ENCODE results near the gene ANKS4B. TPM values are rescaled to one million over a fixed set of nuclear protein-coding genes. Genes with fewer than 3 reads are reported as not detected.
"Not testable (repeated sequence)": the region's sequence is repeated elsewhere in the genome, so short reads cannot be mapped to it uniquely, and the experiment has no call there.

ANKS4B gene, protein sequence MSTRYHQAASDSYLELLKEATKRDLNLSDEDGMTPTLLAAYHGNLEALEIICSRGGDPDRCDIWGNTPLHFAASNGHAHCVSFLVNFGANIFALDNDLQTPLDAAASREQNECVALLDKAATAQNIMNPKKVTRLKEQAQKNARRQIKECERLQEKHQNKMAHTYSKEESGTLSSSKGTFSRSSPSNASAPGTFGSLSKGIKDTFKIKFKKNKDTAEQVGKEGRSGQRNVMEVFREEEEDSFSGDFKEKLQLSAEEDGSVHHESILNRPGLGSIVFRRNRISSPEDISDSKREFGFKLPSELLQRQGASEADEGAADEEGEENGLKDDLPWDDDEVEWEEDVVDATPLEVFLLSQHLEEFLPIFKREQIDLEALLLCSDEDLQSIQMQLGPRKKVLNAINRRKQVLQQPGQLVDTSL
- not detected for total RNA-seq

GRCh38 chr16:21233521-21234150 is at the start of gene ANKS4B:
TSS of gene ANKS4B (plus strand) at chr16:21233699. CDS start at chr16:21233738, 39 bp downstream.
- Mint-ChIP-seq H3K27me3 (ENCODE audit: low read depth) (peaks cover 27% of the 10 kb centered on the region), H3K4me1 (ENCODE audit: low read depth) (no peaks in the 10 kb centered on the region)
- CTCF ChIA-PET: no interaction called here

DNA sequence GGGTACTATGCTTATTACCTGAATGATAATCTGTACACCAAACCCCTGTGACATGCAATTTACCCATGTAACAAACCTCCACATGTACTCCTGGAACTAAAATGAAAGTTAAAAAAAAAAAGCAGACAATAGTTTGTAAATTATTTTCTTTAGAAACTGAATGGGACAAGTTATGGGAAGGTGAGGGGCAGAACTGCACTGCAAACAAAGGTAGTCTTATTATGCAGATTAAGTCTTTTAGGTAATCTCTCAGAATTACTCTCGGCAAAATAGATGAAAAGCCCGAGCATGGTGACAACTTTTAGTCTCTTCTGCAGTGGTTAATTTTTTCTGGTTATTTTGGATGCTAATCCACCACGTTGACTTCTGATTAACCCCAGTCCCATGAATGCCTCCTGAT is 49.5 kb upstream of the ANKS4B start:
- H3K36me3 Mint-ChIP-seq (ENCODE audit: low read depth): peaks cover 33% of the 10 kb centered on the region
- no peak overlapping the region for H3K4me3 Mint-ChIP-seq
- H3K27me3 Mint-ChIP-seq (ENCODE audit: low read depth): no peaks in the 10 kb centered on the region
- POLR2A ChIA-PET: no interaction called here
- ATAC-seq (no peak), DNase-seq (no peak)
- no peak overlapping the region for H3K27ac Mint-ChIP-seq
- peaks cover under 1% of the 10 kb centered on the region for H3K9me3 Mint-ChIP-seq (ENCODE audit: insufficient read depth)
- CTCF ChIA-PET: no interaction called here
- peaks cover 3% of the 10 kb centered on the region for H3K4me1 Mint-ChIP-seq (ENCODE audit: low read depth)

More at GRCh38 chr16:21233521-21234150, at the start of gene ANKS4B:
- no peak within 1 kb of the TSS for H3K27ac Mint-ChIP-seq
- DNase-seq (no peak), ATAC-seq (no peak)
- H3K4me3 Mint-ChIP-seq: no peak within 1 kb of the TSS
- H3K9me3 Mint-ChIP-seq (ENCODE audit: insufficient read depth): no peaks in the 10 kb centered on the region
- POLR2A ChIA-PET: no interaction called here
- no peaks in the 10 kb centered on the region for H3K36me3 Mint-ChIP-seq (ENCODE audit: low read depth)

DNA sequence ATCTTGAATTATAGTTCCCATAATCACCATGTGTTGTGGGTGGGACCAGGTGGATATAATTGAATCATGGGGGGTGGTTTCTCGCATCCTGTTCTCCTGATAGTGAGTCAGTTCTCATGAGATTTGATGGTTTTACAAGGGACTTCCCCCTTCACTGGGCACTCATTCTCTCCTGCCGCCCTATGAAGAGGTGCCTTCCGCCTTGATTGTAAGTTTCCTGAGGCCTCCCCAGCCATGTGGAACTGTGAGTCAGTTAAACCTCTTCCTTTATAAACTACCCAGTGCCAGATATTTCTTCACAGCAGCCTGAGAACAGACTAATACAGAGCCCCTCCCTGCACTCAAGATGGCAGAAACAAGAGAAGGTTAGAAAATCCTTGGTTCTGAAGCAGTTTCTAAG is 48.7 kb upstream of the ANKS4B start:
- Mint-ChIP-seq H3K4me1 (ENCODE audit: low read depth) (peaks cover 3% of the 10 kb centered on the region), H3K9me3 (ENCODE audit: insufficient read depth) (no peaks in the 10 kb centered on the region), H3K27me3 (ENCODE audit: low read depth) (no peaks in the 10 kb centered on the region), H3K36me3 (ENCODE audit: low read depth) (peaks cover 26% of the 10 kb centered on the region), H3K27ac (no peak overlapping the region), H3K4me3 (no peak overlapping the region)
- no peak for ATAC-seq
- POLR2A ChIA-PET: no interaction called here
- CTCF ChIA-PET: no interaction called here
- no peak for DNase-seq

DNA sequence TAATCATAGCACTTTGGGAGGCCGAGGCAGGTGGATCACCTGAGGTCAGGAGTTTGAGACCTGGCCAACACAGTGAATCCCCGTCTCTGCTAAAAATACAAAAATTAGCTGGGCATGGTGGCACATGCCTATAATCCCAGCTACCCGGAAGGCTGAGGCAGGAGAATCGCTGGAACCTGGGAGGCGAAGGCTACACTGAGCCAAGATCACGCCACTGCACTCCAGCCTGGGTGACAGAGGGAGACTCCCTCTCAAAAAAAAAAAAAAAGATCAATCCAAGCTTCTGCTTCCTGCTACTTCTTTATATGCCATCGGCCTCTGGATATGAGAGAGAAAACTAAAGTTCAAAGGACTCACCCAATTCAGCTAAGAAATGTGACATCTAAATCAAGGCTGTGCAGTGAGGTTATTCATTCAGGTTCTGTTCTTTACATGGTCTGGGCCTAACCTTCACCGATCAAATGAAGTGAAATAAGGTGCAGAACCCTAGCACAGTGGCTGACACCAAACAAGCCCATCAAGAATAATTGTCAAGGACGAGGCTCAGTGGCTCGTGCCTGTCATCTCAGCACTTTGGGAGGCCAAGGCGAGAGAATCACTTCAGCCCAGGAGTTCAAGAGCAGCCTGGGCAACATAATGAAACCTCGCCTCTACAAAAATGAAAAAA is 47.7 kb upstream of the ANKS4B start:
- CTCF ChIA-PET: interaction anchor here (1.4 kb wide), 1 partner anchor 10 kb away, joined by 5 read pairs; no protein-coding TSS in a partner anchor
- peaks cover 22% of the 10 kb centered on the region for H3K36me3 Mint-ChIP-seq (ENCODE audit: low read depth)
- no peaks in the 10 kb centered on the region for H3K27me3 Mint-ChIP-seq (ENCODE audit: low read depth)
- H3K27ac Mint-ChIP-seq: no peak overlapping the region
- H3K4me3 Mint-ChIP-seq: no peak overlapping the region
- H3K9me3 Mint-ChIP-seq (ENCODE audit: insufficient read depth): no peaks in the 10 kb centered on the region
- no peak for DNase-seq
- POLR2A ChIA-PET: no interaction called here
- peaks cover 3% of the 10 kb centered on the region for H3K4me1 Mint-ChIP-seq (ENCODE audit: low read depth)
- ATAC-seq: no peak

DNA sequence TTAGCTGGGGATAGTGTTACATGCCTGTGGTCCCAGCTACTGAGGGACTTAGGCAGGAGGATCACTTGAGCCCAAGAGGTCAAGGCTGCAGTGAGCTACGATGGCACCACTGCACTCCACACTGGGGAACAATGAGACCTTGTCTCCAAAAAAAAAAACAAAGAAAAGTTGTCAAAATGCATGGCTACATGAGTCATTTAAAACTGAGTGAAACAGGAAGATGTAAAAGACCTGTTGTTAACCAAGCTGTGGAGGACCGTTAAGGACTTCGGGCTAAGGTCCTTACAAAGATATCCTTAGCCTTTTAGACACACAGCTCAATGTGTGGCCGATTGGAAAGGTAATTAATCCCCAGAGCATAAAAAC is 47.2 kb upstream of the ANKS4B start:
- CTCF ChIA-PET: interaction anchor here (0.9 to 1.4 kb wide), 2 partner anchors 10 to 91 kb away, joined by 3 to 5 read pairs; no protein-coding TSS in a partner anchor
- no peak for DNase-seq
- no peak for ATAC-seq
- H3K4me3 Mint-ChIP-seq: no peak overlapping the region
- H3K9me3 Mint-ChIP-seq (ENCODE audit: insufficient read depth): no peaks in the 10 kb centered on the region
- H3K36me3 Mint-ChIP-seq (ENCODE audit: low read depth): peaks cover 18% of the 10 kb centered on the region
- peaks cover 3% of the 10 kb centered on the region for H3K4me1 Mint-ChIP-seq (ENCODE audit: low read depth)
- no peaks in the 10 kb centered on the region for H3K27me3 Mint-ChIP-seq (ENCODE audit: low read depth)
- H3K27ac Mint-ChIP-seq: no peak overlapping the region
- POLR2A ChIA-PET: no interaction called here

DNA sequence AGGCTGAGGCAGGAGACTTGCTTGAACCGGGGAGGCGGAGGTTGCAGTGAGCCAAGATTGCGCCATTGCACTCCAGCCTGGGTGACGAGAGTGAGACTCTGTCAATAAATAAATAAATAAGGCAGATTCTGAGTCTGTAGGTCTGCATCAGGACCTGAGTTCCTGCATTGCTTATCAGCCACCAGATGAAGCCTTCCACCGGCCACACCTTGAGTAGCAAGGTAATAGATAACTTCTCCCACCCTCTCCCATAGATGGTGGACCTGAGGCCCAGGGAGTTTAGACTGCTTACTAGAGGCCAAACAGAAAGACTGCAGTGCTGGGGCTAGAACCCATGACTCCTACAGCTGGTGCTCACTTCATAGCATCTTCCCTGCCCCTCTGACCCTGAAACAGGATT is 44.2 kb upstream of the ANKS4B start:
- ATAC-seq (no peak), DNase-seq (no peak)
- Mint-ChIP-seq H3K4me3 (no peak overlapping the region), H3K27me3 (ENCODE audit: low read depth) (peaks cover 11% of the 10 kb centered on the region), H3K9me3 (ENCODE audit: insufficient read depth) (no peaks in the 10 kb centered on the region), H3K27ac (no peak overlapping the region), H3K36me3 (ENCODE audit: low read depth) (no peaks in the 10 kb centered on the region), H3K4me1 (ENCODE audit: low read depth) (peaks cover 3% of the 10 kb centered on the region)
- ChIA-PET CTCF (interaction anchor here (0.6 to 2.5 kb wide), 9 partner anchors 11 to 832 kb away, joined by 3 to 8 read pairs (median 3); no protein-coding TSS in a partner anchor), POLR2A (interaction anchor here (0.6 kb wide), 1 partner anchor 35 kb away, joined by 3 read pairs; no protein-coding TSS in a partner anchor)

DNA sequence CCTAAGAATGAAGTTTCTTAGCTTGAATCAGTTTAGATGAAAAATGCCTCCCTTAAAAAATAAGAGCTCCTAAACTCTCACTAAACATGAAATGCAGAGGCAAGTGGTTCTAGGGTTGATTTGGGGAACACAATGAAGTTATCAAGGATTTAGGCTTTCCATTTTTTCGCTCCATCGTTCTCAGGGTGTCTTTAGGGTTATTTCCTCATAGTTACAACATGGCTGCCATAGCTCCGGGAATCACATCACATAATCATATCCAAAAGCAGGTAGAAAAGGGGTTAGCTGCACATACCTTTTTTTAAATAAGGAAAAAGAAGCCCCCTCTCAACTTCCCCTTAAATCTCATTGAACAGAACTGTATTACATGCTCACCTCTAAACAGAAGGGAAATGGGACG is 43.5 kb upstream of the ANKS4B start:
- Mint-ChIP-seq H3K27me3 (ENCODE audit: low read depth) (peaks cover 17% of the 10 kb centered on the region), H3K9me3 (ENCODE audit: insufficient read depth) (no peaks in the 10 kb centered on the region), H3K27ac (no peak overlapping the region), H3K4me3 (no peak overlapping the region), H3K36me3 (ENCODE audit: low read depth) (no peaks in the 10 kb centered on the region), H3K4me1 (ENCODE audit: low read depth) (peaks cover 3% of the 10 kb centered on the region)
- ChIA-PET POLR2A (no interaction called here), CTCF (interaction anchor here (0.8 to 2.5 kb wide), 2 partner anchors 111 to 337 kb away, joined by 4 to 7 read pairs; no protein-coding TSS in a partner anchor)
- ATAC-seq: no peak
- DNase-seq: no peak

DNA sequence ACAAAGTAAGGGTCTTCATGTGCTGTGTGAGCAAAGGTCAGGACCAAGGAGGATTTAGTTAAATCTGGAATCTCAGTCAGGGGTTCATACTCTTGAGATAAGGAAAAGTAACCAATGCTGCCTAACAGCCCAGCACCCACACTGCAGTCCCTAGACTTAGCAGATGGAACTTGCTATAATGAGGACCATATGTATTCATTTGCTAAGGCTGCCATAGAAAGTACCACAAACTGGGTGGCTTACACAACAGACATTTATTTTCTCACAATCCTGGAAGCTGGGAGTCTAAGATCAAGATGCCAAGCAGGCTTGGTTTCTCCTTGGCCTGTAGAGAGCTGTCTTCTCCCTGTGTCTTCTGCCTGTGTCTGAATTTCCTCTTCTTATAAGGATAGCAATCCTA is 42.9 kb upstream of the ANKS4B start:
- no peak overlapping the region for H3K27ac Mint-ChIP-seq
- no peaks in the 10 kb centered on the region for H3K36me3 Mint-ChIP-seq (ENCODE audit: low read depth)
- peaks cover 3% of the 10 kb centered on the region for H3K4me1 Mint-ChIP-seq (ENCODE audit: low read depth)
- H3K9me3 Mint-ChIP-seq (ENCODE audit: insufficient read depth): no peaks in the 10 kb centered on the region
- ATAC-seq (no peak), DNase-seq (no peak)
- ChIA-PET CTCF (interaction anchor here (2.5 kb wide), 1 partner anchor 110 kb away, joined by 7 read pairs; no protein-coding TSS in a partner anchor), POLR2A (no interaction called here)
- H3K27me3 Mint-ChIP-seq (ENCODE audit: low read depth): peaks cover 17% of the 10 kb centered on the region
- H3K4me3 Mint-ChIP-seq: no peak overlapping the region

DNA sequence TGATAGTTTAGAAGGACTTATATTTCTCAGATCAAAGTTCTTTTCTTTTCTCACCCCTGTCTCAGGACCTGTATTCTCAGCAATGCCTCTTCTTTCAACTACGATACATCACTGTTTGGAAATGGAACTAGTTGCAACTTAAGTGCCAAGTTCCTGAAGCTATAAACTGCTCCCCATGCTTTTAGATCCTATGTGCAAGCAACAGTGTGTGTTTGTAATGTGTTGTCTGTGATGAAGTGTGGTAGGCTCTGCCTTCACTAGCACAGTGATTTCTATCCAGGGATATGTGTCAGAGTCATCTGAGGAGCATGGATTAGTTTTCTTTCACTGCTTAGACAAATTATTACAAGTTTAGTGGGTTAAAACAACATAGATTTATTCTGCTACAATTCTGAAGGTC is 40.5 kb upstream of the ANKS4B start:
- Mint-ChIP-seq H3K9me3 (ENCODE audit: insufficient read depth) (no peaks in the 10 kb centered on the region), H3K36me3 (ENCODE audit: low read depth) (no peaks in the 10 kb centered on the region), H3K27me3 (ENCODE audit: low read depth) (peaks cover 19% of the 10 kb centered on the region), H3K4me1 (ENCODE audit: low read depth) (peaks cover 3% of the 10 kb centered on the region), H3K27ac (no peak overlapping the region), H3K4me3 (no peak overlapping the region)
- CTCF ChIA-PET: no interaction called here
- POLR2A ChIA-PET: no interaction called here
- DNase-seq (no peak), ATAC-seq (no peak)

DNA sequence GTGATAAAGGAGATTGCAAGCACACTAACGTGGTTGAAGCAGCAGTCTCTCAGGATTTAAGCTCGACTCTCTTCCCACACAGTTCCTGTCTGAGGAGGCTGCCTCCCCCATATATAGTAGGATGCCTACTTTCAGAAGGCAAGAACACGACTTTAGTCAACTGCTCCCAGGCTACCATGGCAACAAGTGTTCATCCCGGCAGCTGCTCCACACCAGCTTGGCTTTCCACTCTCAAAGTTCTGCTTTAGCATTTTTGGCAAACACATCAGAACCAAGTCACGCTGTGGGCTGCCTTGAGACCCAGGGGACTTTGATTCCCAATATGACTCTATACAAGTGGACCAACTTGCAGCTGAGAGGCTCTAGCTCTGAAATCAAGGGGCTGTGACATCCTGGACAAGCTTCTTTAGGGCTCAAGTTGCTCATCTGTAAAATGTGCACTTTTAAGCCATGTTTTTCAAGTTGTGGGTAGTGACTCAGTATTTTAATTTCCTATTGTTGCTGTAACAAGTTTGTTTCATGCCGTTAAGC is 38.7 kb upstream of the ANKS4B start:
- POLR2A ChIA-PET: no interaction called here
- Mint-ChIP-seq H3K4me1 (ENCODE audit: low read depth) (no peaks in the 10 kb centered on the region), H3K27me3 (ENCODE audit: low read depth) (peaks cover 23% of the 10 kb centered on the region), H3K4me3 (no peak overlapping the region), H3K27ac (no peak overlapping the region), H3K36me3 (ENCODE audit: low read depth) (no peaks in the 10 kb centered on the region), H3K9me3 (ENCODE audit: insufficient read depth) (no peaks in the 10 kb centered on the region)
- CTCF ChIA-PET: no interaction called here
- DNase-seq: no peak
- ATAC-seq: no peak

GRCh38 chr16:21195330-21195729 is 38.2 kb upstream of the ANKS4B start:
- H3K36me3 Mint-ChIP-seq (ENCODE audit: low read depth); ATAC-seq; H3K9me3 Mint-ChIP-seq (ENCODE audit: insufficient read depth); POLR2A ChIA-PET; CTCF ChIA-PET; H3K4me1 Mint-ChIP-seq (ENCODE audit: low read depth); H3K4me3 Mint-ChIP-seq; DNase-seq; H3K27ac Mint-ChIP-seq: not testable (repeated sequence)
- H3K27me3 Mint-ChIP-seq (ENCODE audit: low read depth): peaks cover 24% of the 10 kb centered on the region

- no peaks in the 10 kb centered on the region for H3K9me3 Mint-ChIP-seq (ENCODE audit: insufficient read depth)
- H3K27ac Mint-ChIP-seq: no peak overlapping the region
- no peak for DNase-seq
- no peak overlapping the region for H3K4me3 Mint-ChIP-seq
- ChIA-PET CTCF (no interaction called here), POLR2A (no interaction called here)
- no peak for ATAC-seq
- peaks cover 30% of the 10 kb centered on the region for H3K27me3 Mint-ChIP-seq (ENCODE audit: low read depth)
- H3K4me1 Mint-ChIP-seq (ENCODE audit: low read depth): no peaks in the 10 kb centered on the region
- no peaks in the 10 kb centered on the region for H3K36me3 Mint-ChIP-seq (ENCODE audit: low read depth)
Observed at GRCh38 chr16:21197112-21197511, 36.4 kb upstream of the ANKS4B start.

Measured in activated CD8-positive, alpha-beta T cell treated with anti-CD3 and anti-CD28 coated beads, Interleukin-2, amount 10 ng/mL, durations not matched to agents 7 days and 5 days (primary cell).